ENCODE measurements around the gene SLC45A1.

Gene SLC45A1

GRCh38 chr1:8311068-8311718, 6.7 kb upstream of the SLC45A1 start:
- no peak for DNase-seq (ENCODE audit: low read depth)

- DNase-seq (ENCODE audit: low read depth) = no peak
These were observed 5.4 kb upstream of the SLC45A1 start for GRCh38 chr1:8312235-8313218.

- no peak for DNase-seq (ENCODE audit: low read depth)
These were observed 4.7 kb upstream of the SLC45A1 start for GRCh38 chr1:8313231-8313630.

- DNase-seq (ENCODE audit: low read depth) = peak; percentile 80
These were observed 3.3 kb upstream of the SLC45A1 start for GRCh38 chr1:8314346-8315280.

- no peak for DNase-seq (ENCODE audit: low read depth)
These were observed 2.1 kb upstream of the SLC45A1 start for GRCh38 chr1:8315573-8316475.

- peak; percentile 10 for DNase-seq (ENCODE audit: low read depth)
These were observed 522 bp downstream of the SLC45A1 start for GRCh38 chr1:8318436-8318835.

GRCh38 chr1:8321612-8322011, 3.7 kb downstream of the SLC45A1 start:
- no peak for DNase-seq (ENCODE audit: low read depth)

GRCh38 chr1:8323706-8324105, 5.8 kb downstream of the SLC45A1 start:
- DNase-seq (ENCODE audit: low read depth) = no peak

GRCh38 chr1:8324176-8324810, 6.4 kb downstream of the SLC45A1 start:
- no peak for DNase-seq (ENCODE audit: low read depth)

GRCh38 chr1:8325771-8326170, 7.9 kb downstream of the SLC45A1 start:
- no peak for DNase-seq (ENCODE audit: low read depth)

GRCh38 chr1:8326265-8326664, 8.4 kb downstream of the SLC45A1 start:
- DNase-seq (ENCODE audit: low read depth) = no peak

GRCh38 chr1:8328271-8328670, 10.4 kb downstream of the SLC45A1 start:
- no peak for DNase-seq (ENCODE audit: low read depth)

- peak; percentile 32 for DNase-seq (ENCODE audit: low read depth)
These were observed 11.5 kb downstream of the SLC45A1 start for GRCh38 chr1:8329439-8329838.

- DNase-seq (ENCODE audit: low read depth) = no peak
These were observed 11.9 kb downstream of the SLC45A1 start for GRCh38 chr1:8329858-8330257.

GRCh38 chr1:8330271-8331125, 12.6 kb downstream of the SLC45A1 start:
- no peak for DNase-seq (ENCODE audit: low read depth)

GRCh38 chr1:8332806-8333205, 14.9 kb downstream of the SLC45A1 start:
- no peak for DNase-seq (ENCODE audit: low read depth)

GRCh38 chr1:8333246-8333987, 15.5 kb downstream of the SLC45A1 start:
- DNase-seq (ENCODE audit: low read depth) = no peak

GRCh38 chr1:8334106-8334851, 16.4 kb downstream of the SLC45A1 start:
- DNase-seq (ENCODE audit: low read depth) = no peak

Measured in EH (cell line).